ENCODE data around the gene RFX3.

Gene RFX3

DNA sequence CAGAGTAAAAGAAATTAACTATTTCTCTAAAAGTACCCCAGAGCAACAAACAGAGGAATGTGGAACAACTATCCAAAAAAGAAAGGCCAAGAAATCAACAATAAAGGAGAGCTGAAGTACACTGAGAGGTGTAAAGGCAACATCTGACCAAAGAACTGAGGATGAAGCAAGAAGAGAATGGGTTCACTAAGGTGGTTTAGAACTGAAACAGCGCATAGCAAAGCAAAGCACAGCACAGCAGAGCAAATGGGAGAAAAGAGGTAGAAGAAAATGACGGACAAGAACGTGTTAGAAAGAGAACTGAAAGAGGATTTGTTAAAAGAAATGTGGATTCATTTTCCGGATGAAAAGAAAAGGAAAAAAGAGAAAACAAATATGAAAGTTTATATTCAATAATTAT is 25.8 kb downstream of the RFX3 start:
- ATAC-seq (no peak), DNase-seq (no peak)
- Mint-ChIP-seq H3K9me3 (no peaks in the 10 kb centered on the region), H3K4me3 (peak overlapping the region in 1 of 2 donors; percentile 16), H3K27me3 (no peaks in the 10 kb centered on the region), H3K27ac (no peak overlapping the region), H3K4me1 (peaks cover 13% of the 10 kb centered on the region)

DNA sequence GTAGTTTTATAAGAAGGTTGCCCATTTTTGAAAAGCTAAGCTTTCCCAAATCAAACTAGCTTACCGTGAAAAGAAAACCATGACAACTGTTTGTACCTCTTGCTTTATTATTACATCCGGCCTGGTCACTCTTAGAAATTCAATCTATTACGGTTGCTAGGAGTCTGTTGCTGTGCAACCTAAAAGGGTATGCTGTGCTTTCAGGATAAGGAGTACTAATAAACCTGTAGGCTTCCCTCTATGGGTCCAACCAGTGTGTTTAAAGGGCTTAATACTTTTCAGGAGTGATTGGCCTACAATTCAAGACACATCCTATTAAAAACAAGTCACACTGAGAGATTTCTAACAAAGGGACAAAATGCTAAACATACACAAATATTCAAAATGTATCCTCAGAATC is 27.1 kb downstream of the RFX3 start:
- DNase-seq (no peak), ATAC-seq (no peak)
- Mint-ChIP-seq H3K9me3 (peaks cover 2 to 4% of the 10 kb centered on the region in 2 donors), H3K27ac (no peak overlapping the region), H3K4me3 (no peak overlapping the region), H3K27me3 (no peaks in the 10 kb centered on the region), H3K4me1 (peaks cover 13% of the 10 kb centered on the region)

DNA sequence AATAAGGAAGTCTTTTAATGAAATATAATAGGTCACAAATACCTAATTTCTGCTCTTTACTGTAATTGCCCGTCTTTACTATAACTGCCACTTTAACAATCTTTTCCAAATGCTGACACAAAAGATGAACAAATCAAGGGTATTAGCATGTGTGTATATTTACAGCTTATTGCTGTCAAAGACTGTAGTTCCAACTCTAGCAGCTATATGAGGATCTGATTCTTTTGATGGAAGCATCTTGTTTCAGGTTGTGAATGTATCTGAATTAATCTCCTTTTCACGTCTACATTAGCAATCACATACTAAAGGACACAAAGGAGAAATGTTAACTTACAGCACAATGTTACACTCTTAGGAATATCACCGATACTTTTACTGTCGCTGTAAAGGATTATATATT is 27.9 kb downstream of the RFX3 start:
- Mint-ChIP-seq H3K4me1 (peaks cover 12% of the 10 kb centered on the region), H3K27ac (no peak overlapping the region)

DNA sequence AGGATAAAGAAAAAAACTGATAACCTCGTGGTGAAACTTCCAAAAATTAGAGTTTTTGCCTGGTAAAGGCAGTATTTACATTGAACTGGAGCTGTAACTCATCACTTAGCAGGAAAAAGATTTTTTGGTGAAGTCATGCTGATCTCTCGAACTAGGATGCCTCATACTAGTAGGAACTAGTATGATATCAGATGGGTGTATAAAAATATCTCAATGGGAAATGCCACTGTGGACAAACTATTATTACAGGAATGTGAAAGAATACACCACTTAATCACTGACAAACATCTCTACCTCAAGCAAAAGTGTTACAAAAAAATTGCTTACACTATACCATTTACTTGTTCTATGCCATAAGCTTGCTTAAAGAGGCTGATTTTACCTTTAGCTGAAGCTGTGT is 28.4 kb downstream of the RFX3 start:
- H3K27ac Mint-ChIP-seq: no peak overlapping the region
- H3K4me3 Mint-ChIP-seq: no peak overlapping the region
- ATAC-seq: no peak
- no peaks in the 10 kb centered on the region for H3K27me3 Mint-ChIP-seq
- DNase-seq: no peak
- peaks cover 4 to 8% of the 10 kb centered on the region in 2 donors for H3K9me3 Mint-ChIP-seq
- peaks cover 10% of the 10 kb centered on the region for H3K4me1 Mint-ChIP-seq

More for the DNA sequence above, 27.9 kb downstream of the RFX3 start:
- Mint-ChIP-seq H3K9me3 (peaks cover 4 to 7% of the 10 kb centered on the region in 2 donors), H3K27me3 (no peaks in the 10 kb centered on the region), H3K4me3 (no peak overlapping the region)
- ATAC-seq: no peak
- no peak for DNase-seq

DNA sequence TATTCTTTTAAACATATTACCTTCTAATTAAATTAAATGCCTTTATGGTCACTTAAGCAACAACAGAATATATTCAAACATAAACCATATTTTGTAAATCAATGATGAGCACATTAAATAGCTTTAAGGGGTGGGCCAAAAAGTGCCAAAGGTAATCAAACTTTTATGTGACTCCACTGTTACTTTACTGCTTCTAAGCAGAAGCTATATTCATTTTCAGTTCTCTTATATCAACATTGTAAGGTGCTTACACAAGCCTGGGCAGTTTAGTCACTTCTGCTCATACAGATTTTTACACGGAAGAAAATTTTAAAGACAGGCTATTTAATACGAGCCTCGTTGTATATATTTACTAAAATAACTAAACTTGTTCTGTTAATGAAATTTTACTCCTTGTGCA is 29.9 kb downstream of the RFX3 start:
- Mint-ChIP-seq H3K4me3 (no peak overlapping the region), H3K9me3 (peaks cover 4 to 13% of the 10 kb centered on the region in 2 donors), H3K4me1 (peaks cover 23% of the 10 kb centered on the region), H3K27me3 (no peaks in the 10 kb centered on the region), H3K27ac (no peak overlapping the region)
- DNase-seq (no peak), ATAC-seq (no peak)

DNA sequence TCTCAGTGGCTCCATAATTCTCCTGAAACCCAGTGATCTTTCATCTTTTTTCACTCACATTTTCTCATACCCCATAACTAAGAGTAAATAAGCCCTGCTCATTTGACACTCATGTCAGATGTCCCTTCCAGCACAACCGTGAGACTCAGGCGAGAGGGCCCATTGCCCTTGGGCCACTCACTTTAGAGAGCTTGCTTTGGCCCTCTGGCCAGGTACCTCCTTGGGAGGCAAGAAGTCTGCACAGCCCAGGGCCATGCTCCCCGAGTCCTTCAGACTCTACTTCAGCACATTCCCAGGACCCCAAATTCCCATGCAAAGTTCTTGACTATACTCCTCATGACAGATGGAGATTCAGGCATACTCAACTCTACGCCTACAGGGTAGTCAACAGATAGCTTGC is 33.6 kb downstream of the RFX3 start:
- H3K4me3 Mint-ChIP-seq: no peak overlapping the region
- no peak overlapping the region for H3K27ac Mint-ChIP-seq
- ATAC-seq: no peak
- no peaks in the 10 kb centered on the region for H3K27me3 Mint-ChIP-seq
- DNase-seq: no peak
- peaks cover 24% of the 10 kb centered on the region for H3K4me1 Mint-ChIP-seq
- peaks cover 4 to 13% of the 10 kb centered on the region in 2 donors for H3K9me3 Mint-ChIP-seq

DNA sequence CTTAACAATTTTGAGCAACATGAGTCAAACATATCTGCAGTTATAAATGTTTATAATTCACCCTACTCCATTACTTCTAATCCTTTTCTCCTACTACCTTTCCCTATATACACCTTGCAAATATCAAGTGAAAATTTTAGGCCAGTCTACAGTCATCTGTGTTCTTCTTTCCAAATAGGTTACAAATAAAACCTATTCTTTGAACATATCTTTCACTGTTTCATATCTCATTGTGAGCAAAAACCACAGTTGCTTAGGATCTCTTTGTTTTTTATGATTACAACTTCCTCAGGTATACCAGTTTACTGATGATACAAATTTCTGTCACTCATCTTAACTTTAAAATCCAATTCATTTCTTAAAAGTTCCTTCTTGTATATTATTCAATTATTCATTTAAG is 34.4 kb downstream of the RFX3 start:
- H3K4me1 Mint-ChIP-seq: peaks cover 26% of the 10 kb centered on the region
- DNase-seq: no peak
- H3K9me3 Mint-ChIP-seq: peaks cover 4 to 13% of the 10 kb centered on the region in 2 donors
- no peak for ATAC-seq
- no peak overlapping the region for H3K4me3 Mint-ChIP-seq
- no peaks in the 10 kb centered on the region for H3K27me3 Mint-ChIP-seq
- no peak overlapping the region for H3K27ac Mint-ChIP-seq

DNA sequence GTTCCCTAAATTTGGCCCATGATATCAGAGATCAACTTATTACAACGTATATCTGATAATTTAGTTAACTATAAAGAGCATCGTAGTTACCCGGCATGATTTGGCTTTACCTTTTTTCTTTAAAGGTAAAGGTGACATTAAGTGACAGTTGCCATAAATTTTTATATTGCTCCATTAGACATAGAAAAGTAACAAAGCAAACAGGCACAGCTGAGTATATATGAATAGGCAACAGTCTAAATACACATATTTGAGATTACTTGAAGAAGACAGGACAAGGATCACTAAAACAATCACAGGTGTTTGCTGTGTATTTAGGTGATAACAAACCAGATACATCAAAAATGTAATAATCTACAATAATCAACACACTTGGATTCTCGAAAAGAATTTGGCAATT is 34.8 kb downstream of the RFX3 start:
- Mint-ChIP-seq H3K27me3 (no peaks in the 10 kb centered on the region), H3K27ac (no peak overlapping the region), H3K9me3 (peaks cover 4 to 13% of the 10 kb centered on the region in 2 donors), H3K4me1 (peaks cover 30% of the 10 kb centered on the region), H3K4me3 (no peak overlapping the region)
- no peak for ATAC-seq
- DNase-seq: no peak

DNA sequence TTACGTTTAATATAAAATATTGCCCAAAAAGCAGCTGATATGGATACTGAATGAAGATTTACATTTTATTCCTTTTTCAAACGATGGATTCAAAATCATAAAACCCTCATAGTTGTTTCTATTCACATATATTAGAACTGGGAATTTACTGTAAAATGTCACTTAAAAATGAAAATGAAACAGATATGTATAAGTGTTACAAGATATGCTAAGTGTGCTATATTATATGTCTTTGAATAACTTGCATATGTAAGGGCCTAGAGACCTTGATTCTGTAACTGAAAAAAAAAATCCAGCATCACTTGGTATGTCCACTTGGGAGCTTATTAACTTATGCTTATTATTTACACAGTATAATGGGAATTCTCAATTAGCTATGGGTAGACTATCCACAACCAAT is 43.2 kb downstream of the RFX3 start:
- H3K27ac Mint-ChIP-seq: no peak overlapping the region
- no peaks in the 10 kb centered on the region for H3K9me3 Mint-ChIP-seq
- ATAC-seq: no peak
- DNase-seq: no peak
- no peaks in the 10 kb centered on the region for H3K27me3 Mint-ChIP-seq
- no peak overlapping the region for H3K4me3 Mint-ChIP-seq
- peaks cover 41% of the 10 kb centered on the region for H3K4me1 Mint-ChIP-seq

DNA sequence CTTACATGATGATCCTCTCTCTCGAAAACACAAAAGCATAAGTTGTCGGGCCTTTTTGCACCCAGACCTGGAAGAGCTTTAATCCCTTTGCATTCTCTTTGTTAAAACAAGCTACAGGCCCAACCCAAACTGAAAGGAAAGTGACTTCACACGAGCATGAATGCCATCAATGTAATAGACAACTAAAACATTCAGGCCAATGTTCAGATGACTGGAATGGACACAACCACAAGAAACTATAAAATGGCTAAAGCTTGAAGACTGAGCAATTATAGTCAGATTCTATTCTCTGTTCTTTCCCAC is 45.5 kb downstream of the RFX3 start:
- Mint-ChIP-seq H3K27ac (peak overlapping the region in 1 of 2 donors; percentile 30), H3K4me3 (no peak overlapping the region), H3K9me3 (no peaks in the 10 kb centered on the region), H3K27me3 (no peaks in the 10 kb centered on the region), H3K4me1 (peaks cover 56% of the 10 kb centered on the region)
- ATAC-seq (no peak), DNase-seq (no peak)

DNA sequence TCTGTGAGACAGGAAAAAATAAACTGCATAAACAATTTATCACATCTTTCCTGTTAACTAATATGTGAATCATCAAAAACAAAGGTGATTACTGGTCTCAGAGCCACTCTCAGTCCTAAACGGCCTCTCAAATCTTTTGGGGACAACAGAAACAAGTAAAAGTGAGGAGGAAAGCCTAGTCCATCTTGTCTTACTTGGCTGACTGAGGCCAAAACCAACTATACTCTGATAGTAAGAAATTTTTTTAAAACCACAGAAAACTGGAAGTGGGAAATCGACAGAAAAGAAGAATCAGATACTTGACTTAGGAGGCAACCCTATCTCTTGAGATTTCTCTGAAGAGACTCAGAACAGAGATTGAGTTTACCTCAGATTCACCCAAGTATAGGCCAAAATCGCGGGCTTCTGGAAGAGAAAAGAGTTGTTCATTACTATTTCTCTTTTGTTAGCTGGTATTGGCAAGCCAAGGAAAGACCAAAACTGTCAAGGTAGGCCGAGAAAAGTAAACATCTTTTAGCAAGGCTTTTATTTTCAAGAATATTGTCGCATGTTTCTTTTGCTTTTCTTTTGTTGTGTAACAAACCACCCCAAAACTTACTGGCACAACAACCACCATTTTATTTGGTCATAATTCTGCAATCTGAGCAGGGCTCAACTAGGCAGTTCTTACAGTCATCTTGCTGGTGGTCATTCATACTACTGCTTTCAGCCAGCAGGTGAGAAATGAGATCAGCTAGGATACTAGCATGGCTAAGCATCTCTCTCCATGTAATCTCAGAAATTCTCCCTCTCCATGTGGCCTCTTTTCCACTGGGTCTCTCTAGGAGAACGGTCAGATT is 46.1 kb downstream of the RFX3 start:
- peak; percentile 44 for ATAC-seq
- Mint-ChIP-seq H3K4me3 (no peak overlapping the region), H3K4me1 (peaks cover 62% of the 10 kb centered on the region), H3K27me3 (no peaks in the 10 kb centered on the region), H3K27ac (peak overlapping the region in 1 of 2 donors; percentile 59), H3K9me3 (no peaks in the 10 kb centered on the region)
- DNase-seq: no peak

DNA sequence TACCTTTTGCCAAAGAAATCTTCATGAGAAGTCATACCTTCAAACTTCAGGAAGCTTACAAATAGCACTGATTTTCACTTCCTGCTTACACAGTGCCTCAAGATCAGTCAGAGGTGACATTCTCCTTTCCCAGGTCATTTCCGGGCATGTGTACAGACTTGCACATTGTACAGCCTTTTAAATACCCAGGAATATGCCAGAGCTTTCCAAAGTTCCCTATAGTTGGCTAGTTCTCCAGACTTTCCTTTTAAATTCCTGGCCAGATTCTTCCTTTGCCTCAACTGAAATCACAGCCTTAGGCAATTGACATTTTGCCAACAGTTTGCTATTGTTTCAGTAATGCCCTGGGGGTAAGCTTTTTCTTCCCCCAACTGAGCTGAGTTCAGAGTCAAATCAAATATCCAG is 47.2 kb downstream of the RFX3 start:
- Mint-ChIP-seq H3K27ac (peak overlapping the region in 1 of 2 donors; percentile 96), H3K4me3 (peak overlapping the region; percentile 70 to 89), H3K27me3 (no peaks in the 10 kb centered on the region), H3K9me3 (no peaks in the 10 kb centered on the region), H3K4me1 (peaks cover 70% of the 10 kb centered on the region)
- no peak for DNase-seq
- ATAC-seq: no peak

DNA sequence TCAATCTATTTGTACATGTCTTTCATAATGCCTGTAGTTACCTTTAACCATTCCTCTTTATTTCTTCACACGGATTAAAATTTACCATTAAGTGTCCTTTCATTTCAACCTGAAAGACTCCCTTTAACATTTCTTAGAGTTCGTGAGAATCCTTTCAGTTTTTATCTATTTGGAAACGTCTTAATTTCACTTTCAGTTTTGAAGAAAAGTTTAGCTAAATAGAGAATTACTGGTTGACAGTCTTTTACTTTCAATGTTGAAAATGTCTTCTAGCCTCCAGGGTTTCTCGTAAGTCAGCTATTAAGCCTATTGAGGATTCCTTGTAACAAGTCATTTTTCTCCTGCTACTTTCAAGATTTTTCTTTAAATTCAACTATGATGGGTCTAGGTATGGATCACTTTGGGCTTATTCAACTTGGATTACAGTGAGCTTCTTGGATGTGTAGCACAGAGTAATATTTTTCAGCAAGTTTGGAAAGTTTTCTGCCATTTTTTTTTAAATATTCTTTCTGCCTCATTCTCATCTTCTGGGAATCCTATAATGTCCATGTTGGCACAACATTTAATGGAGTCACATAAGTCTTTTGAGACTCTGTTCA is 48.5 kb downstream of the RFX3 start:
- H3K27me3 Mint-ChIP-seq: no peaks in the 10 kb centered on the region
- peak; percentile 50 for ATAC-seq

DNA sequence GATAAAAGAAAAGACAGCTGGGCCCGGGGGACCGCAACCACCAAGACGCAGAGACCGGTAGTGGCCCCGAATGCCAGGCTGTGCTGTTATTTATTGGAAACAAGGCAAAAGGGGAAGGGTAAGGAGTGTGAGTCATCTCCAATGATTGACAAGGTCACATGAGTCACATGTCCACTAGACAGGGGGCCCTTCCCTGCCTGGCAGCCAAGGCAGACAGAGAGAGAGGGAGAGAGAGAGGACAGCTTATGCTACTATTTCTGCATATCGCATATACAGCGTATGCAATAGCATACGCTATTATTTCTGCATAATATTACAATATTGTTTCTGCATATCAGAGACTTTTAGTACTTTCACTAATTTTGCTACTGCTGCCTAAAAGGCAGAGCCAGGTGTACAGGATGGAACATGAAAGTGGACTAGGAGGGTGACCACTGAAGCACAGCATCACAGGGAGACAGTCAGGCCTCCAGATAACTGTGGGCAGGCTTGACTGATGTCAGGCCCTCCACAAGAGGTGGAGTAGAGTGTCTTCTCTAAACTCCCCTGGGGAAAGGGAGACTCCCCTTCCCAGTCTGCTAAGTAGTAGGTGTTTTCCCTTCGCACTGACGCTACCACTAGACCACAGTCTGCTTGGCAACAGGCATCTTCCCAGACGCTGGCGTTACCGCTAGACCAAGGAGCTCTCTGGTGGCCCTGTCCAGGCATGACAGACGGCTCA is 50.3 kb downstream of the RFX3 start:
- Mint-ChIP-seq H3K27ac (peak overlapping the region; percentile 55 to 82), H3K4me3 (peak overlapping the region in 1 of 2 donors; percentile 24), H3K27me3 (no peaks in the 10 kb centered on the region), H3K4me1 (peaks cover 68% of the 10 kb centered on the region), H3K9me3 (no peaks in the 10 kb centered on the region)
- peak; percentile 70 for ATAC-seq
- peak in 1 of 2 donors; percentile 47 for DNase-seq

More for the DNA sequence above, 48.5 kb downstream of the RFX3 start:
- Mint-ChIP-seq H3K4me1 (peaks cover 69% of the 10 kb centered on the region), H3K9me3 (no peaks in the 10 kb centered on the region), H3K27ac (peak overlapping the region; percentile 89 to 96), H3K4me3 (peak overlapping the region; percentile 70 to 89)
- DNase-seq: no peak

DNA sequence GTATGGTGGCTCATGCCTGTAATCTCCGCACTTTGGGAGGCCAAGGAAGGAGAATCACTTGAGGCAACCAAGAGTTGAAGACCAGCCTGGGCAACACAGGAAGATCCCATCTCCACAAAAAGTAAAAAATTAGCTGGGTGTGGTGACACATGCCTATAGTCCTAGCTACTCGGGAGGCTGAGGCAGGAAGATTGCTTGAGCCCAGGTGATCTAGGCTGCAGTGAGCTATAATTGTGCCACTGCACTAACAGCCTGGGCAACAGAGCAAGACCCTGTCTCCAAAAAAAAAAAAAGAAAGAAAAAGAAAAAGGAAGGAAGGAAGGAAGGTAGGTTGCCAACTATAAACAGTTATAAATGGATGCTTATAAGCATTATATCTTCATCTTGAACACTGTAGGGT is 51.0 kb downstream of the RFX3 start:
- no peak for ATAC-seq

DNA sequence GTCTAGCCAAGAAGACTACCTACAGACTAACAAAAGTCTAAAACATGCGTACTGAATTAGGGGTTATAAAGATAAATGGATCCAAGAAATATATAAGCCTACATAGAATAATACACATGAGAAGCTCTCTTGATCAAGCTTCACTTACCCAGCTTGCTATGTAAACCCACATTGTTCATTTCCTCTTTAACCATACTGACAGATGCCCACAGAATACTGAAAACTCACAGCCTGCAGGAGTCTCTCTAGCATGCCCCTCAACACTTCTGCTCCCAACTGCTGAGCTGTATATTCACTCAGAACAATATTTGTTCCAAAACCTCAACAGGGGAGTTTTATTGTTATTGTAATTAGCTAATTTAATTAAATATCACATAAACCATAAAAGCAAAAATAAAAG is 52.4 kb downstream of the RFX3 start:
- no peak for ATAC-seq
- H3K4me3 Mint-ChIP-seq: no peak overlapping the region
- no peaks in the 10 kb centered on the region for H3K9me3 Mint-ChIP-seq
- no peak for DNase-seq
- no peaks in the 10 kb centered on the region for H3K27me3 Mint-ChIP-seq
- no peak overlapping the region for H3K27ac Mint-ChIP-seq
- peaks cover 48% of the 10 kb centered on the region for H3K4me1 Mint-ChIP-seq

More for the DNA sequence above, 51.0 kb downstream of the RFX3 start:
- Mint-ChIP-seq H3K27ac (peak overlapping the region; percentile 81 to 83), H3K4me1 (peaks cover 62% of the 10 kb centered on the region), H3K4me3 (peak overlapping the region; percentile 24 to 36), H3K27me3 (no peaks in the 10 kb centered on the region), H3K9me3 (no peaks in the 10 kb centered on the region)
- no peak for DNase-seq

Measured in stimulated activated naive CD8-positive, alpha-beta T cell treated with anti-CD3 and anti-CD28 coated beads, Interleukin-15, amount 100 ng/mL, for 72 hours (primary cell).